Mucosa of descending colon (tissue), 3 donors: Measurements from ENCODE around the gene VDR. TPM values are rescaled to one million over a fixed set of nuclear protein-coding genes. Genes with fewer than 3 reads are reported as not detected.
A peak's percentile ranks its signal among the peaks of the same experiment; 100 is the strongest.

Experiments
- ATAC-seq: fragments of 200-7000 bp; cut with Tn5 transposase; one replicate; pipeline ENCODE4 v1.9.1; 2020; ENCODE audit warnings: mild to moderate bottlenecking, moderate library complexity
- DNase-seq, 3 donors: peaks; one replicate each; pipeline ENCODE4 v3.0.0-alpha.2; 2020
- H3K36me3 ChIP-seq: fragments of 200-600 bp; one replicate; pipeline ENCODE4 v1.8.0; 2021; ENCODE audit warnings: low read depth, mild to moderate bottlenecking
- H3K4me1 ChIP-seq: fragments of 200-600 bp; one replicate; pipeline ENCODE4 v1.8.0; 2021; ENCODE audit warnings: low read depth, mild to moderate bottlenecking
- H3K4me3 ChIP-seq: fragments of 200-600 bp; one replicate; pipeline ENCODE4 v1.8.0; 2021; ENCODE audit warnings: mild to moderate bottlenecking
- H3K9me3 ChIP-seq: fragments of 200-600 bp; one replicate; pipeline ENCODE4 v1.8.0; 2021; ENCODE audit warnings: mild to moderate bottlenecking
- CTCF ChIP-seq: fragments of 200-600 bp; IDR thresholded peaks from one replicate; pipeline ENCODE4 v1.8.0; 2022; ENCODE audit warnings: antibody characterized with exemption, mild to moderate bottlenecking
- intact Hi-C, 2 donors: fragments of 100-400 bp; cut with DNase I in 1 of 2; cut with micrococcal nuclease in 1 of 2; formaldehyde crosslinking; loops; one replicate each; pipeline versions ENCODE4 v1.11.0 to v1.11.1; 2022; cut with DNase I, micrococcal nuclease
- total RNA-seq, 3 donors: library from RNA; stranded (reverse); fragmentation: NEBNext Ultra II Directional in 2 of 3; extraction: Animal tissue kit (Norgen Biotek cat#: 25700) in 2 of 3; gene quantifications; one replicate each; pipeline versions ENCODE4 v1.2.1 to v1.2.4, GENCODE V29; 2021 to 2023
- donor health status: DM: no; HTN: no; CAD: no; lungs with moderate emphysema.
- donor health status: DM: no; HTN: no; CAD: no.
- donor health status: DM: no; HTN: yes; CAD: no.

The VDR gene
- total RNA-seq, 3 donors from 2014 or later, result 69.5 to 175 (median 162) TPM

GRCh38 chr12:47840571-47840970, 64.2 kb downstream of the VDR start:
- DNase-seq (no peak), ATAC-seq (no peak)
- Histone ChIP-seq H3K4me3 (no peak overlapping the region), H3K4me1 (no peaks in the 10 kb centered on the region), H3K36me3 (no peaks in the 10 kb centered on the region), H3K9me3 (no peaks in the 10 kb centered on the region)
- no peak for TF ChIP-seq CTCF
- intact Hi-C loops, result loop anchor here in 1 of 2 donors (5.0 kb wide), 1 partner anchor 43 kb away; no protein-coding TSS in a partner anchor

DNA sequence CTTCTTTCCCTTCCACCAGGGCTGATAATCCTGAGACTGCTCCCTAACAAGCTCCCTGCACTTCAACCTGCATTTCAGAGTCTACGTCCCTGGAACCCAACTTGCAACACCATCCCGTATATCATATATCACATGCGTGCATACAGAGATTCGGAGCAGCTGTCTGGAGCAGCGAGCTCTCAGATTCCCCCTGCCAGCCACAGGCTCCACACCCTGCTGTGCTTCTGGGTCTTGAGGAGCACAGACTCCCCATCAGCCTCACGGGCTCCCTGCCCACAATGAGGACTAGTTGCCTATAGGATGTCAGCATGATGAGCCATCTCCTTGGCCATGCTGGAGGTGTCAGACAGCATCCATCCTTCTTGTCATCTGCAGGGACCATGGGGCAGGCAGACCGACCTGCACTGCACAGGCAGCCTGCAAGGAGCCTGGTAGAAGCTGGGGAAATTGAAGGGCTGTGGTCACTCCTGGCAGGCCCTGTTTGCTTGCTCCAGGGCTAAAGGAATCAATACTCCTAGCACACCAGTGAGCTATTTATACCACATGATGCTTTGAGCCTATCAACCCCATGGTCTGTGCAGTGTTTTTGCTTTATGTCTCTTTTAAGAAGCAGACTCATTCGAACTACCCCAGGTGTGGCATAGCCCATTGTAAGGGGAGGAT, 65.4 kb downstream of the VDR start:
- Histone ChIP-seq H3K36me3 (no peaks in the 10 kb centered on the region), H3K4me1 (no peaks in the 10 kb centered on the region), H3K9me3 (no peaks in the 10 kb centered on the region), H3K4me3 (no peak overlapping the region)
- DNase-seq (no peak), ATAC-seq (peak; percentile 1)
- no peak for TF ChIP-seq CTCF
- intact Hi-C loops, result loop anchor here (5.0 to 10.0 kb wide), 4 partner anchors 52 to 125 kb away; partner anchors contain the start of gene SLC48A1 (in 1 of the 2)

DNA sequence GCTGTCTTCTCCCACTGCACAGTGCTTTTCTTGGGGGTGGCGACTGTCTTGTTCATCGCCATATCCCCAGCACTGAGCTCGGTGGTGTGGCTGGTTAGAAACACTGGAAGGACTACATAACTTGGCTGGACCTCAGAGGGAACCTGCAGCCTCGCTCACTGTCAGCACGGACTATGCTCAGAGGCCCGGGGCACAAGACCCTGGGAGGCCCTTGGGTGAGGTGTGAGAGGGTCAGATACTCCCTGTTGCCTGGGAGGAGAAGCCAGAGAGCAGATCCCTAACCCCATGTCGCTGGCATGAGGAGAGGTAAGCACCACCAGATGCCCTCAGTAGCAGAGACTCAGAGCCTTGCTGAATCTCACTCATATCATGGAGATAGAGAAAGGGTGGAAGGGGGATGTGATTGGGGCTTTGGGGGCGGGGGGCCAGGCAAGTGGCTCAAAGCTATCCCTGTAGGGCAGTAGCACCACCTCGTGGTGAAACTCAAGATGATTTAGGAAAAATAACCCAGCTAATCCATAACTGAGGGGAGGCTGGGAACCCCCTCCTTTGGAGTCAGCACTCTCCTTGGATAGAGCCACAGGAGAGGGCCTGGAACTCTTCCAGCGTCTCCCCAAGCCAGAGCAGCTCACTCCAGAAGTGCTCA, 66.4 kb downstream of the VDR start:
- peak in 1 of 3 donors; percentile 61 for DNase-seq
- peak; percentile 21 for TF ChIP-seq CTCF
- H3K9me3 ChIP-seq, result no peaks in the 10 kb centered on the region
- H3K4me1 ChIP-seq, result no peaks in the 10 kb centered on the region
- H3K36me3 ChIP-seq, result no peaks in the 10 kb centered on the region
- no peak overlapping the region for H3K4me3 ChIP-seq
- intact Hi-C loops, result loop anchor here (5.0 to 10.0 kb wide), 4 partner anchors 51 to 124 kb away; partner anchors contain the start of gene SLC48A1 (in 1 of the 2)
- peak; percentile 25 for ATAC-seq

DNA sequence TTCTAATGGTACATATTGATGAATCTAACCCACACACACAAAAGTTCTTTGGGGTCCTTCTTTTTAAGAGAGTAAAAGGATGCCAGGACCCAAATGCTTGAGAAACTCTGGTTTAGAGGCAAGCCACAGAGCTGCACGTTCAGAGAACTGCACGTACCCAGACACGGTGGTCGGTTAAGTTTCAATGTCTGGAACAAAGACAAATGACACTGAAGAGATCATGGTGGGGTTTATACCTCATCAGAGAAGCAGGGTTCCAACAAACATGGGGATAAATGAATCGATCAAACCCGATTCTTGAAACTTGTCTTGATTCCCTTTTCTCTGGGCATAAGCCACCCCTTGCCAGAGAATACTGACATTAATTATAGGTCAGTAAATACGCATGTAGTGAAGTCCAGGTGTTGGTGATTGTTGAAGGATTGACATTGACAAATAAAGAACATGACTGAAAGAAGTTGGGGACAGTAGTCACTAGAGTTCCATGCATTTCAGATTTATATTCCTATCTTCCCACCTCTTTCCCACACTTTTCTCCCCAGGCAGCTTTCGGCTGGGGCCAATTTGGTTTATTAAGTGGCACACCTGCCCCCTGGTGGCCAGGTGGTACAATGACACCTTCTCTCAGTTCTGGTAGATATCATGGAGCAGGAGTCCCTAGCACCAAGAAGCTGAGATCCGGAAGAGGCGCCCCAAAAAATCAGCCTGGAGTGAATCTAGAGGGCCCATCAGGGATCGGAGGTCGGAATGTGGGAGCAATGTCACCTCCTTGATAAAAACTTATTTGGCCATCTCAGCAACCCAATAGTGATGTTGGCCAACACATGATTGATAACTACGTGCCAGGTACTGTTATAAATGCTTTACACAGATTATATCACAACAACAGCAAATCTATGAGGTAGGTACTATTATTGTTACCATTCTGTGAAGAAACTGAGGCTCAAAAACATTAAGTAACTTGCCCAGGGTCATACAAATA, 67.3 kb downstream of the VDR start:
- H3K36me3 ChIP-seq, result no peaks in the 10 kb centered on the region
- no peak overlapping the region for H3K4me3 ChIP-seq
- DNase-seq, result peak; percentile 59 to 76 (median 63)
- ATAC-seq, result peak; percentile 76
- H3K4me1 ChIP-seq, result no peaks in the 10 kb centered on the region
- no peaks in the 10 kb centered on the region for H3K9me3 ChIP-seq
- peak; percentile 85 for TF ChIP-seq CTCF
- intact Hi-C loops, result loop anchor here (5.0 to 10.0 kb wide), 4 partner anchors 50 to 123 kb away; partner anchors contain the start of gene SLC48A1 (in 1 of the 2)

DNA sequence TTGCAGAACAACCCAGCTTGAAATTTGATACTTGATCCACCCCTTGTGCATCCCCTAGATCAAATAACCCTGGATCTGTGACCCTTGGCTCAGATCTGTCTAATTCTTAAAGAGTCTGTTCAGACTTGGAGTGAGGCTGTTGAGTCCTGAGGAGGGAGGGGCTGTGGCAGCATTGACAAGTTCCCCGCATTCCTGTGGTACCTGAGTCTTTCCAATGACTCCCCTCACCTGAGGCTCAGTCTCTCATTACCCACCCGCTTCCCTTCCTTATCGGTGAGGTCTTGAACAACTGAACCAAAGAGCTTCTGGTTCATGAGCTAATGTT, 69.0 kb downstream of the VDR start:
- DNase-seq (no peak), ATAC-seq (no peak)
- Histone ChIP-seq H3K36me3 (no peaks in the 10 kb centered on the region), H3K9me3 (no peaks in the 10 kb centered on the region), H3K4me3 (no peak overlapping the region), H3K4me1 (no peaks in the 10 kb centered on the region)
- TF ChIP-seq CTCF, result no peak
- intact Hi-C loops, result loop anchor here (5.0 to 10.0 kb wide), 4 partner anchors 48 to 121 kb away; partner anchors contain the start of gene SLC48A1 (in 1 of the 2)
